ENCODE measurements around the gene HSP90AB1.

The HSP90AB1 gene

GRCh38 chr6:44275749-44276648 is 29.1 kb downstream of the HSP90AB1 start:
- peak in 2 of 10 donors; percentile 59 to 85 for DNase-seq
- intact Hi-C loops (cut with DNase I): no loop called here

- intact Hi-C loops (cut with DNase I): no loop called here
- DNase-seq: peak in 1 of 10 donors; percentile 48
These were observed 30.1 kb downstream of the HSP90AB1 start for GRCh38 chr6:44276667-44277640.

- intact Hi-C loops (cut with DNase I): no loop called here
- DNase-seq: peak in 1 of 10 donors; percentile 58
These were observed 30.9 kb downstream of the HSP90AB1 start for GRCh38 chr6:44277763-44278162.

- intact Hi-C loops (cut with DNase I): no loop called here
- DNase-seq: peak in 1 of 10 donors; percentile 88
These were observed 31.4 kb downstream of the HSP90AB1 start for GRCh38 chr6:44278315-44278714.

- intact Hi-C loops (cut with DNase I): no loop called here
- DNase-seq: peak in 1 of 10 donors; percentile 66
These were observed 32.1 kb downstream of the HSP90AB1 start for GRCh38 chr6:44278774-44279697.

GRCh38 chr6:44284121-44284520 is 37.2 kb downstream of the HSP90AB1 start:
- intact Hi-C loops (cut with DNase I): no loop called here
- DNase-seq: peak in 1 of 10 donors; percentile 43

- intact Hi-C loops (cut with DNase I): no loop called here
- no peak for DNase-seq
These were observed 38.0 kb downstream of the HSP90AB1 start for GRCh38 chr6:44284867-44285266.

- peak in 1 of 10 donors; percentile 76 for DNase-seq
- intact Hi-C loops (cut with DNase I): no loop called here
These were observed 38.8 kb downstream of the HSP90AB1 start for GRCh38 chr6:44285552-44286284.

GRCh38 chr6:44286285-44286565 is 39.3 kb downstream of the HSP90AB1 start:
- peak in 1 of 10 donors; percentile 29 for DNase-seq
- intact Hi-C loops (cut with DNase I): no loop called here

- intact Hi-C loops (cut with DNase I): no loop called here
- DNase-seq: no peak
These were observed 39.8 kb downstream of the HSP90AB1 start for GRCh38 chr6:44286747-44287146.

- DNase-seq: peak in 9 of 10 donors; percentile 43 to 97 (median 76)
- intact Hi-C loops (cut with DNase I): no loop called here
These were observed 42.9 kb downstream of the HSP90AB1 start for GRCh38 chr6:44289726-44290260.

- peak in 3 of 10 donors; percentile 64 to 67 (median 65) for DNase-seq
- intact Hi-C loops (cut with DNase I): no loop called here
These were observed 44.9 kb downstream of the HSP90AB1 start for GRCh38 chr6:44291841-44292240.

- DNase-seq: peak in 2 of 10 donors; percentile 18 to 82
- intact Hi-C loops (cut with DNase I): no loop called here
These were observed 45.9 kb downstream of the HSP90AB1 start for GRCh38 chr6:44292661-44293365.

- DNase-seq: peak in 4 of 10 donors; percentile 5 to 58 (median 46)
- intact Hi-C loops (cut with DNase I): no loop called here
These were observed 48.2 kb downstream of the HSP90AB1 start for GRCh38 chr6:44294832-44295791.

- peak in 9 of 10 donors; percentile 51 to 96 (median 70) for DNase-seq
These were observed 50.5 kb downstream of the HSP90AB1 start for GRCh38 chr6:44297063-44298038.

More at GRCh38 chr6:44297063-44298038, 50.5 kb downstream of the HSP90AB1 start:
- intact Hi-C loops (cut with DNase I): no loop called here

All from posterior cingulate gyrus (tissue), 11 donors.